ENCODE data around the gene ANKRD63. TPM values are rescaled to one million over a fixed set of nuclear protein-coding genes. Genes with fewer than 3 reads are reported as not detected.

ANKRD63 gene
- total RNA-seq, 1 donor from 2014 or later, result 0.23 TPM

DNA sequence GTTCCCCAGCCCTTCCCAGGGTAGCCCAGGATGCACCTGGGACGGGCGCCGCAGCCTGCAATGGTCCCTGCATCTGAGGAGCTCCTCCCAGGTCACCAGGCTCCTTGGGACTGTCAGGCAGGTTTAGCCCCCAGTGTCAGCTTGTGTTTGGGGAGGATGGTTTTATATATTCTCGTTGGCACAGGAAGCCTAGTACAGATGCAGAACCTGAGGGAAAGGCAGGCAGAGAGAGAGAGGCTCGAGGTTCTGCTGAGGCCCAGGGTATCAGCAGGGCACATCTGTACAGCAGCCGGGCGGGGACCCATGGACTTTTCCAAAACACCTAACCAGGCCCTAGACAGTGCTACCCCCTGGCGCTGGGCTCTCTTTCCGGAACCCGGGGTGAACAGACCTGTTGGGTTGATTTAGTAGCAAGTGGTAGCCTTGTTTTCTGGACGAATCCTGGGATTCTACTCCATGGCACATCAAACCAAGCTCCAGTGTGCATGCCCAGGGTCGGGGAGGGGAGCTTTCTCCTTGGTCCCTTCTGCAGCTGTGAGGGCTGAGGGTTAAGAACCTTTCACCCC is 35.4 kb downstream of the ANKRD63 start:
- intact Hi-C loops (cut with micrococcal nuclease), result no loop called here

DNA sequence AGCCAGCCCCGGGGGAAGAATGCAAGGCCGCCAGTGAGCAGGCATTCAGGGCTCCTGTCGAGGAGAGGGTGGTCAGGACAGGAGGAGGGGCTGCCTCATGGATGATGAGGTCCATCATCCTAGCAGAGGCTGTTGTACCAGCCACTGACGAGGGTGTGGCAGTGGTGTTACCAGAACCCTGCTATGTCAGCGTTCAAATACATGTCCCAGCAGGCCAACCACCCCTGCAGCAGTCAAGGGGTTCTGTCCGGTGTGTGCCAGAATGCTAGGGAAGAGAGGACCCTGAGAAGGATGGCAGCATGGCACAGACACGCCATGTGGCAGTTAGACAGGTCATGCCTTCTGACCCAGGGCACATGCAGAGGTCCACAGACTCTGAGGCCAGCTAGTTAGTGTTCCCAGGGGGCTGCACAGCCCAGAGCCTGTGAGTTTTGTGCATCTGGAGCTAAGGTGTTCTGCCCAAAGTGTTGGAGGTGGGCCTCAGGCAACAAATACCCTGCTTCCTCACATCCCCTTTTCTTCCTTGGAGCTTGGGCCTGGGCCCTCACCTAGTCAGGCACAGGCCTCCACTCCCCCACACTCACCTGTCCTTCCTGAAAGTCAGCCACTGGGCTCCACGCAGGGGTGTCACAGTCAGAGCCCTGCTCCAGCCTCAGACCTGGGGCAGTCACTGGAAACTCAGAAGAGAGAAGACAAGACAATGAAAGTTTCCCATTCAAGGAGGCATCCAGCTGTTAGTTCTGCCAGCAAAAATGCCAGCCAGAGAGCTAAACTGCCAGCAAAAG is 36.2 kb downstream of the ANKRD63 start:
- intact Hi-C loops (cut with micrococcal nuclease), result no loop called here

DNA sequence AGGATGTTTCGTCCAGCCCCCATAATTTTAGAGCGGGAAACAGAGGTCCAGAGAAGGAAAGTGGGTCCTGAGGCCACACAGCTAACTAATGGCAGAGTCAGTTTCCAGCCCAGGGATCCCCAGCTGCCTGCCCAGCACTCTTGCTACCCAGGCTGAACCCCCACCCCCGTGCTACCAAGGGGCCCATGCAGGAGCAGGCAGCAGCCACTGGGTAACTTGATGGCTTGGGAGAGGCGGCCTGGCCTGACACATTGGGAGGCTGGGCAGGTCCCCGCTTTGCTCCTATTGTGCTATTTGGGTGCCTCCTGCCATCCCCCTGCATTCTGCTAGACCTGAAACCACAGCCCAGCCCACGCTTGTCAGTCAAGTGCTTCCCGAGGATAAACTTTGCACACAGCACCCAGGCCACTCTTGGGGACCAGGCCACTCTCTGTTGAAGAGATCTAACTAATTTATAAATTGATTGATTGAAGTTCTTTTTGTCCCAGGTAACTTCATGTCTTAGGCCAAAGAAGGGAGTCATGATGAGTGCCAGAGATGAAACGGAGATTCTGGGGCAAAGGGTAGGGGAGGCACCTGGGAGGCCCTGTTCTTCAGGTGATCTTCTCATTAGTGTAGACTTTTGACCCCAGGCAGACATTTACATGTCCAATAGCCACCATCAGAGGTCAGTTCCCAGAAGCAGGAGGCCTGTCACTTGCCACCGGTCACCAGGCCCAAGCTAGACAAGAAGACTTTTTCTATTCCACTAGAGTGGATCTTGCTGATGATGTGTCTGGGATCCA is 37.0 kb downstream of the ANKRD63 start:
- intact Hi-C loops (cut with micrococcal nuclease), result no loop called here

DNA sequence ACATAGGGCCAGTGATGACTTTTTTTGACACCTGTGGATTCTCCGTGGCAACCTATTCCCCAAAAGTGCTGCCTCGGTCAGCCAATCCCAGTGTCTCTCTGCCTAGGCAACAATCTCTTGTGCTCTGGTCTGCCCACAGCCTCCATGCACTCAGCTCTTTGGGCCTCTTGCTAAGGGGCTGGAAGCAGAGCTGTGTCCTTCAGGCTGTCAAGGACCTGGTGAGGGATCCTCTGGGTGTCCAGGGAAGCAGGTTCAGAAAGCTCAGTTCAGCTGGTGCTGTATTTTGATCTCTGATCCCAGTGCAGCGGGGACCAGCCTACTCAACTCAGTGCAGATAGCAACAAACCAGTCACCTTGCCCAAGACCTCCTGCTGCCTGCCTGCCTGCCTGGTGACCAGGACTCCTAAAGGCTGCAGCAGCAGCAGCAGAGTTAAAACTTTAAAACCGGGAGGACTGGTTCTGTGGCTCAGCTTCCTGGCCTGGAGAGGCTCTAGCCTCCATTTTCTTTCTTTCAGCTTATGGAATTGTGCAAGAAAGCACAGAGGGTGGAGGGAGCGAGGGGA is 37.8 kb downstream of the ANKRD63 start:
- intact Hi-C loops (cut with micrococcal nuclease), result no loop called here

DNA sequence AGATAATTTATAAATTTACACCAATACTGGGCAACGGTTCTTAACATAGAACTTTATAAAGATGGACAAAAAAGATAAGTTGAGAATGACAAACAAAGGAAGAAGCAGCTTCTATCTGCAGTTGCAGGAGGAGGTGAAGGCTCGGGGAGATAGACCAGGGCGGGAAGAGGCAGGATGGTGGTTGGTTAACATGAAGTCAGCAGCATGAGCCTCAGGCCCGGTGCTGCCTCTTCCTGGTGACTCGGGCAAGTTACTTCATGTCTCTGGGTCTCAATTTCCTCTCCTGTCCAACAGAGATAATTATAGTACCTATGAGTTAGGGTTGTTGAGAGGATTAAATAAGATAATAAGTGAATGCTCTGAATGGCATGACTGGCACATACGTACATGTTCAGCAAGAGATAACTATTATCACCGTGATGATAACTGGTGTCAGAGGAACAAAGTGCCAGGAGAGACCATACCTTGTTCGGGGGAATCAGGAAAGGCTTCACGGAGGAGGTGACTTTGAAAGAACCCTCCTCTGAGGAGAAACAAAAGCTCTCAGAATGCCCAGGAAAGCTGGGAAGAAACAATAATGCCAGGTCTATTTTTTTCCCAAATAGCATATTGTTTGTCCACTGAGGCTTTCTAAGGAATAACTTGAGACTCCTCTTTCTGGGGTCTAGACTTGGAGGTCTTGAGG is 39.6 kb downstream of the ANKRD63 start:
- intact Hi-C loops (cut with micrococcal nuclease), result no loop called here

DNA sequence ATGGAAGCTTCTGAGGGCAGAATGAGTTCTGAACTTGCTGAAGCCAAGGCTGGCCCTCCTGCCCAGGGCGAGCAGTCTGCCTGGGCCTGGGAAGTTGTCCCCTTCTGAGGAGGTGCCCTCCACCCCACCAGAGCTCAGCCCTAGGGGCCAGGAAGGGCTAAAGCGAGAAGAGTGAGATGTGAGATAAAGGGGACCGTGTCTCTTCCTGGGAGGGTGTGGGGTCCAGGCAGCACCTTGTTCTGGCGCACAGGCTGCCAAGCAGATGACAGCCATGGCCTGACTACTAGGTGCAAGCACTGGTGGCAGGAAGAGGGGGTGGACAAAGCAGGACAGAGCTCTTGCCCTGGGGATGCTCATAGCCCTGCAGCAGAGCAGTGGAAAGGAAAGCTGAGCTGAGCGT is 40.3 kb downstream of the ANKRD63 start:
- intact Hi-C loops (cut with micrococcal nuclease), result no loop called here

DNA sequence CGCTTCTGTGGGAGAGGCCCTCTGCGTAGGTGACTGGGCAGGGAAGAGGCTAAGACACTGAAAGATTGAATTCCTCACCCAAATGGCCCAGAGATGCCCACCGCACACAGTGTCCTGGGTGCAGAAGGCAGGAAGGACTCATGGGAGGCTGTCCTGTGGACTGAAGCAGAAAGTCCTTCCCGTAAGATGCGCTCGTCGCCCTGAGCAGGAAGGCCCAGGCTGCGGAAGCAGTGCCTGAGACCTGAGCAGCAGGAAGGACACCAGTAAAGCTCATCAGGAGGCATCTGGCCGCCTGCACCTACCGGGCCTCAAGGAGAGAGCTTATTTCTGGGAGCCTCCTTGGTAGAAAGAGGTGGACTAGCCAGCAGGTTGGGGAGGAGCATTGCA is 40.7 kb downstream of the ANKRD63 start:
- intact Hi-C loops (cut with micrococcal nuclease), result no loop called here

DNA sequence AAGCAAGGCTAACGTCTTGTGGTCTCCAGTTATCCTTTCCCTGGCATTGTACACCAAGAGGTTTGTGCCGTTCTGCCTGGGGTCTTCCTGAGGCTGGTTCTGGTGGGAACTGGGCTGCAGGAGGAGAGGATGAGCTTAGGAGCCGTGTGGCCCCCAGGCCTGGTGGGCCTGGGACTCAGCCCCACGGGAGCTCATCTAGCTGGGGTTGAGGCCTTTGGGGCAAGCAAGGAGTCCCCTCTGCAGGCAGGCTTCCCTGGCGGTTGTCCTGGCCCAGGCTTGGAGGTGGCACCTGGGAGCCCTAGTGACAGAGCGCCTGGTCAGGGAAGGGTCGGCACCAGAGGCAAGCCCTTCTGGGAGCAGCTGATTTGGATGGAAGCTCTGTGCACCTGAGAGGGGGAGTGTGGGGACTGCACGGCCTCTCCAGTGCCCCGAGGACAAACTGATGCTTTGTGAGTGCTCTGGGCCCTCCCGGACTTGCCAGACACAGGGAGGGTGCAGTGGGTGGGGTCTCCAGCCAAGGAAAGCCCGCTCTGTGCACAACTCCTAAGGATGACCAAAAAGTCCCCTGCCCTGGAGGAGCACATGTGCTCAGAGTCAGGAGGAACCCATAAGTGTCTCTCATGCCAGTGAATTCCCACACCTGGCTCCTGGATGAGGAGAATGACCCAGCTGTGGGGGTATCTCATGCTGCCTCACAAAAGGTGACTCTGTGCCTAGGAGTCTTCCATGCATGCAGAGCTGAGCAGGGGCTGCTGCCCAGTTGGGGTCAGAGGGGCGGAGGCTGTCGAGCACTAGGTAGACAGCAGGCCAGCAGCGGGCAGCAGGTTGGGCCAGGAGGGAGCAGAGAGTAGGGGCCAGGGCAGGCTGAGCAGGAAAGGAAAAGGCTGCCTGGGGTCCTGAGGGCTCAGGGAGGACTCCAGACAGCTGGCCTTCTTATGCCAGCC is 41.3 kb downstream of the ANKRD63 start:
- intact Hi-C loops (cut with micrococcal nuclease), result no loop called here

DNA sequence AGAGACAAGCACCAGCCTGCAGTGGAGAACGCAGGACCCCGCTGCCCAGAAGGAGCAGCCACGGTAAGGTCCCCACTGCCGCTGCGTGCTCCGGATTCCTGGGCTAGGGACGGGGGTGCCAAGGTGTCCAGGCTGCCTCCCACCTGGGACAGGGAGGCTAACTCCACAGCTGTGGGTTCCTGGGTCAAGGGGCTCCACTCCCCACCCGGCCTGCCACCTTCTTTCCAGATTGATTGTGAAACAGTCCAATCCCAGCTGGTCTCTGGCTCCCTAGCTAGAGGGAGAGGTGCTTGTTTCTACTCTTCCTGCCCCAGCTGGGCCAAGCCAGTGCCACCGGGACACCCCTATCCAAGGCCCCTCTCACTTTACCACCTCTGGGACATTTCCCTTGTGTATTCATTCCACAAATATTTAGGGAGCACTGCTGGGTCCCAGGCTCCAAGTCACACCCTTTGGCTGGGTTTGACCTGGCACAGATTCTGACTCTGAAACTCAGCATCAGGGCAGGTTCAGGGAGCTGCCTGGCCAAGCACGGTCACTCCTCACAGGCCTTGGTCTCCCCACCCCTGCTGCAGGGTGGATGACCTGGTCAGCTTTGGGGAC is 42.1 kb downstream of the ANKRD63 start:
- intact Hi-C loops (cut with micrococcal nuclease), result no loop called here

DNA sequence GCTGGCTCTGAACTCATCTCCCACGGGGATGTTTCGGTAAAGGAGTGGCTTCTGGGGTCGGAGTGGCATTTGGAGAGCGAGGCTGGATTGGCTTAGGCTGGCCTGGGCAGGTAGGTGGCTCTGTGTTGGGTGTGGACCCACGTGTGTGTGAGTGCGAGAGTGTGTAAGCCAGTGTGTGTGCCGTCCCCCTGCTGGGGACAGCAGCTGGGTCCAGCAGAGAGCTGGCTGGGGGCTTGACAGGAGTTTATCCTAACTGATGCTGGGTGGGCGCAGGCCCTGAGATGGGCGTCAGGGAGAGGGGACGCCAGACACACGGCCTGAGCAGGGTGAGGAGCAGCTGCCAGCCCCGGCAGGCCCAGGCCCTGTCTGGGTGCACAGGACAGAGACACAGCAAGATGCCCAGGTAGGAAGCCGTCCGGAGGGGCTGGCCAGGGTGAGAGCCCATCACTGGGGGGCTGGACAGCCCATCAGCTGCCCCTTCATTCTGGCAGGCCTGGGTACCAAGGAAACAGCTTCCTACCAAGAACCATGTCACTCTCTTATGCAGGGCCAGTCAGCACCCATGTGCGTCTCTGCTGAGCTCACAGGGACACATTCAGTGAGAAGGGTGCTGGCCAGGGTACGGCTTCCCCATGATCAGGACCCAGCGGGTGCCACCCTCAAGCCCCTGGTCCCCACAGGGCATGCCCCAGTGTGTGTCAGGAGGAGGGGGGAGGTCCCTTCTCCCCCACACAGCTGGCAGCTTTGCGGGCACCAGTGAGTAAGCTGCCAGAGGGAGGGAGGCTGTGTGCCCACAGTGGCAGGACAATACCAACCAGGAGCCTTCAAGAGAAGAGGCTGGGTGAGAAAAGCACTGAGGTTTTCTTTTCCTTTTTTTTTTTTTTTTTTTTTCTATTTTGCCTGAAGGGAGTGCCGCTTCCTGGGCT is 42.9 kb downstream of the ANKRD63 start:
- intact Hi-C loops (cut with micrococcal nuclease), result no loop called here

DNA sequence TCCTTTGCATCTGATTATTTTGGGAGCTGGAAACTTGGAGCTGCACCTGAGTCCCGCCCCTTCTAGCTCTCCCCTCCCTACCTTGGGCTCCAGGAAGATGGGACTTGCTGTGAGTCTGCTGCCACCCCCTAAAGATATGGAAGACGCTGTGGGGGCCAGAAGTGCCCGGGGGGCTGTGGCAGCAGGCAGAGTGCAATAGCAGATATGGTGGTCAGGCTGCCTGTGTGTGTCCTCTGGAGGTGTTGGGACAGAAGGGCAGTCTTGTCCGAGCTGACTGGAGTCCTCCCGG is 43.5 kb downstream of the ANKRD63 start:
- intact Hi-C loops (cut with micrococcal nuclease), result no loop called here

DNA sequence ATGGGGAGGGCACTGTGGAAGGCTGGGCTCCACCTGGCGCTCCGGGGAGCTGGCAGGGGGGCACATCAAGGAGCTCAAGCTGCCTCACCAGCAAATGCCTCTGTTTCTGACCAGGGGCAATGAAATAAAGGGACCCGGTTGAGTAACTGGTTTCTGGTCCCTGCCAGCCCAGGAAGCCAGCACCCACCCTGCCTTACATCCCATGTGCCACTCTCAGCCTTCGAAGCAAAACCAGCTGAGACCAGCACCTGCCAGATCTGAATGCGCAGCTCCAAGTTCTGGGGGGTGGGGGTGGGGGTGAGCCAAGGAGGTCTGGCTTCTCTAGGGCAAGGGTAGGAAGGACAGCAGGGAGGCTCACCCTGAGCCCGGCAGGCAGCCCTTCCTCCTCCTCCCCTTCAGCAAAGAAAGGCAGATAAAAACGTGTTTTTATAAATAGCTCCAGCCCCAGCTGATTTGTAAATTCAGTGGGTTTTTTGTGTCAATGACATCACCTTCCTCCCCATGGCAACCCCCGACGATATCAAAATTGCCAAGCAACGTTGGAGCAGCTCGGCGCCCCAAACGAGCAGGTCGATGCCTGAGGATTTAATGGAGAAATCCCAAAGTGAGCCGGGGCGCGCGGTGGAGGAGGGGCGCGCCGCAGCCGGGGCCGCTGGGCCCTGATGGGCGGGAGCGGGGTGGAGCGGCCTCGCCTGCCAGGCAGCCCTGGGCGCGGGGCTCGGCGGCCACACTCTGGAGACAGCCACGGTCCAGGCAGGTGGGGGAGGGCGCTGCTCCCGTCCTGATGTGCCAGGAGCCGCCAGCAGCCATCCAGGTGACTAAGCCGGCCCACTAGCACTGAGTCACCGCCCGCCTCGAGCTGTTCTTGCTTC is 44.1 kb downstream of the ANKRD63 start, which contains the start of gene PAK6:
Gene PAK6 (plus strand): TSS at position 532 of the 872 bp plus-strand sequence. CDS start 25,723 bp downstream, outside the sequence.
- intact Hi-C loops (cut with micrococcal nuclease), result no loop called here

DNA sequence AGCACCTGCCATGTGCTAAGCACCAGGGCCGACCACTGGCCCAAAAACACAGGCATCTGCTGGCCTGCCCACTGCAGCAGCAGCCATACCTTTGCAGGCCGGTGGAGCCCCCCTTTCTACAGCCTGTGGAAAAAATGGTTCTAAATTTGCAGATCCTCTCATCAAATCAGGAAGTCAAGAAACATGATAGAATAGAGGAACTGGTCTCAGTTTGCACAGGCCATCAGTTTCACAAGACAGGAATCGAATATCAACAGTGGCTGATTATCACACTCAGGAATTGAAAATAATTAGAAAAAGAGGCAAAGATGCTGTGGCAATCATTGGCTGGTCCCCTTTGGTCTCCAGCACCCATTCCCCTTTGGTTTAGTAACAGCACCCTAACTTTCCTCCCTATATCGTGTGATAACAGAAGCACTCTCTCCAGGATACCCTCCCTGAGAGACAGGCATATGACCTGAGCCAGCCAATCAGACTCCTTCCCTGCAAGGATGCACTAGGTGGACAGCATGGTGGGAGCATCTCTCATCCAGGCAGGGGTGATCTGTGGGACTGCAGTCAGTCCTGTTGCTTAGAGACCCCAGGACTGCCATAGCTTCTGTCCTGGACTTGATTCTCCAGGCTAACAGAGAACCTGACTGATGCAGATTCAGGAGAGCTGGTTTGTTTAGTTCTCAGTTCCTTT is 47.5 kb downstream of the ANKRD63 start:
- intact Hi-C loops (cut with micrococcal nuclease), result no loop called here

DNA sequence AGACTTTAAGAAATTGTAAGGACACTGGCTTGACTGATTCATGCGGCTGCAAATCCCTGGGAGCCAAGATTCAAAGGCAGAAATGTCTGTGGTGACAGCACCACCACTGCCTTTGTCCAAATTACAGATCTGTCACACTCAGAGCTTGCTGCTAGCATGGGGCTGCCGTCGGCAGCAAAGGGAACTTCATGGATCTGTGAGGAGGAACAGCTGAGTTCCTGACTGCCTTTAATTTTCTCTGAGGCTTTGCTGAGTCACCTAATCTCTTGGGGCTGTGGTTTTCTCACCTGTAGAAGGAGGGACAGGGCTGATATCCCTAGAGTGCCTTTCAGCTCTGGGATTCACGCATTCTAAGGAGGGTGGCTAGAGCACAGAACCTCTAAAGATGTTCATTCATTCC is 48.1 kb downstream of the ANKRD63 start:
- intact Hi-C loops (cut with micrococcal nuclease), result no loop called here

DNA sequence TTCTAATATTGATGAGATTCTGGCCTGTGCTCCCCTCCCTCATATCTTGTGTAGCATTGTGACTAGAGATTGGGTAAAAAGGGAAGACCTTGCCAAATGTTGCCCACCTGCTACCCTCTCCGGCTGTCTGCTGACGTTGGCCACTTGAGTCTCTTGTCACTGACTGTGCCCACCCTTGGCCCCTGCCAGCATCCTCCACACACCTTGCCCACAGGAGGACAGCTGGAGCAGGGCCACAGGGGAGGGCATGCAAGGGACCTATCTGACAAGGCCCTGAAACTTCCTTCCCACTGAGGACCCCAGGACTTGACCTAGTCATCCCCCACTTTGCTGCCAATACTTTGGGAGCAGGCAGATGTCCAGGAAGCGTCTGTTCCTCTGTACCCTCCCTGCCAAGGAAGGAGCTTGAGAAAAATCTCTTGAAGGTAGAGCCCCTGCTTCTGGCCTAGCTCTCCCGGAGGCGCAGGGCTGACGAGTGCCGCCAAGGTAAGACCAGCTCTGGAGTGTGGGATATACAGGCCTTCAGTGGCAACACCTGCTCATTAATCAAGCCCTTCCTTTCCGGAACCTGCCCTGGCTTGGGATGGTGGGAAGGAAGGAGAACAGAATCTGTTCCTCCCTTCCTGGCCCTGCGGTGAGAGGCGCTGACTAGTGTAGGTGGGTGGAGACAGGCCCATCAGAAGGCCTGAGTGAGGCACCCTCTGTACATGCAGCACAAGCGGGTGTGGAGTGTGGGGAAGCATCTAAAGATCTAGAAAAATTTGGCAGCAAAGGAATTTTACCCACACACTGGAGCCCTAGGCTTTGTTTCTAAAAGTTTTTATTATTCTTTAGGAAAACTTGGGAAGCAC is 48.9 kb downstream of the ANKRD63 start:
- intact Hi-C loops (cut with micrococcal nuclease), result no loop called here

DNA sequence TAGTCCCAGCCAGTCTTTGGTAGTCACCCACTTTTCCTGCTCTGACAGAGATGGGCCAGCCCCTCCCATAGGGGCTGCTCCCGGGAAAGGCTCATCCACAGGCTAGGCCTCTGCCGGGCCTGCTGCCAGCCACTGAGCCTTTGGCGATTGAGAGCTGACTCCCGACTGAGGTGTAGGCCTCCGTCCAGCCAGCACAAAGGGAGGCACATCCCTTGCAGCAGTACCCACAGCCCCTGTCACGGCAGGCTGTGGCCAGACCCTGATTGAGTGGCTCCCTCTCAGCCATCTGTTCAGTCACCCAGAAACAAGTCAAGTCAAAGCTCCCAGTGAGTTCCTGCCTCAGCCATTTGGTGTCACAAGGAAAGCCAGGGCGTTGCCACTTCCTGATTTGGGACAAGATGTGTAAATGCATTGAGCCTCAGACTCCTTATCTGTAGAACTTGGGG is 50.2 kb downstream of the ANKRD63 start:
- intact Hi-C loops (cut with micrococcal nuclease), result no loop called here

All from T-helper 2 cell treated with Interferon-gamma antibody and Interleukin-4, amounts not matched to agents 100 ng/mL and 5 ng/mL, for 36 hours (primary cell).